ENCODE measurements around the gene MIOX.

The MIOX gene

DNA sequence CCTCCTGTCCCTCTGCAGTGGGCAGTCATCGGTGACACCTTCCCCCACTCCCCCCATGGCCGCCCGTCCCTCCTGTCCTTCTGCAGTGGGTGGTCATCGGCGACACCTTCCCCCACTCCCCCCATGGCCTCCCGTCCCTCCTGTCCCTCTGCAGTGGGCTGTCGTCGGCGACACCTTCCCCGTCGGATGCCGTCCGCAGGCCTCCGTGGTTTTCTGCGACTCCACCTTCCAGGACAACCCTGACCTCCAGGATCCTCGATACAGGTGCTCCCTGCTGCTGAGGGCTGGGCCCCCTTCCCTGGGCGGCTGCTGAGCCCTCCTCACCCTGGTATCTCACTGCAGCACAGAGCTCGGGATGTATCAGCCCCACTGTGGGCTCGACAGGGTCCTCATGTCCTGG lies 2.2 kb downstream of the MIOX start:
- Histone ChIP-seq H3K36me3 (ENCODE audit: control insufficient read depth, insufficient read depth, low read length) (no peaks in the 10 kb centered on the region), H3K4me3 (replicated peaks; ENCODE audit: low read depth, low read length) (no peak overlapping the region)

DNA sequence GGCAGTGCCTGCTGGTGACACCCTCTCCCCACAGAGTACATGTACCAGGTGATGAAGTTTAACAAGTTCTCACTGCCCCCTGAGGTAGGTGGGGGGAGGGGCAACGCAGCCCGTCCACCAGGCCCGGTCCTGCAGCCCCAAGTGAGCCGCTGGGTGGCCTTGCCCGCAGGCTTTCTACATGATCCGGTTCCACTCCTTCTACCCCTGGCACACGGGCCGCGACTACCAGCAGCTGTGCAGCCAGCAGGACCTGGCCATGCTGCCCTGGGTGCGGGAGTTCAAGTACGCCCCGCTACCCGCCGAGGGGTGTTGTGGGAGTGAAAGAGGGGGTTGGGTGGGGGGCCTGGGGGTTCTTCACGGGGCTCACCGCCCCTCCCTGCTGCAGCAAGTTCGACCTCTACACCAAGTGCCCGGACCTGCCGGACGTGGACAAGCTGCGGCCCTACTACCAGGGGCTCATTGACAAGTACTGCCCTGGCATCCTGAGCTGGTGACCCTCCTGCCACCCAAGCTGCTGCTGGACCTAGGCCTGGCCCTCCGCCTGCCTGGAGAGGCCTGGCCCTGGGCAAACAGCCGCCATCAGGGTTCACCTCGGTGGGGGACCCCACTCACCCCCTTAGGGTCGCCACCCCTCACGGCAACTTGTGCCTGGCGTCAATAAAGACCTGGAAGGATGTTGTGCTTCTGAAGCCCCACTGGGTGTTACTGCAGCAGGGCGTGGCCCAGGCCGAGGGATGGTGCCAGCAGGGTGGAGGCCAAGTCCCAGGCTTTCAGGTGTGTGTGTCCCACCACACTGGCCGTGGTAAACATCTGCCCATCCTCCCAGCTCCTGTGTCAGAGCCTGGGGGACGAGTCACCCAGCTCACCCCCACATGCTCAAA lies 2.9 kb downstream of the MIOX start:
- H3K4me3 ChIP-seq (replicated peaks; ENCODE audit: low read depth, low read length): no peak overlapping the region

More for the DNA sequence above, 2.2 kb downstream of the MIOX start:
- no peaks in the 10 kb centered on the region for H3K27me3 ChIP-seq (replicated peaks; ENCODE audit: control insufficient read depth, insufficient read depth, low read length)
- no peak for DNase-seq (ENCODE audit: extremely low read depth, insufficient read length)
- TF ChIP-seq, protein P1, sequence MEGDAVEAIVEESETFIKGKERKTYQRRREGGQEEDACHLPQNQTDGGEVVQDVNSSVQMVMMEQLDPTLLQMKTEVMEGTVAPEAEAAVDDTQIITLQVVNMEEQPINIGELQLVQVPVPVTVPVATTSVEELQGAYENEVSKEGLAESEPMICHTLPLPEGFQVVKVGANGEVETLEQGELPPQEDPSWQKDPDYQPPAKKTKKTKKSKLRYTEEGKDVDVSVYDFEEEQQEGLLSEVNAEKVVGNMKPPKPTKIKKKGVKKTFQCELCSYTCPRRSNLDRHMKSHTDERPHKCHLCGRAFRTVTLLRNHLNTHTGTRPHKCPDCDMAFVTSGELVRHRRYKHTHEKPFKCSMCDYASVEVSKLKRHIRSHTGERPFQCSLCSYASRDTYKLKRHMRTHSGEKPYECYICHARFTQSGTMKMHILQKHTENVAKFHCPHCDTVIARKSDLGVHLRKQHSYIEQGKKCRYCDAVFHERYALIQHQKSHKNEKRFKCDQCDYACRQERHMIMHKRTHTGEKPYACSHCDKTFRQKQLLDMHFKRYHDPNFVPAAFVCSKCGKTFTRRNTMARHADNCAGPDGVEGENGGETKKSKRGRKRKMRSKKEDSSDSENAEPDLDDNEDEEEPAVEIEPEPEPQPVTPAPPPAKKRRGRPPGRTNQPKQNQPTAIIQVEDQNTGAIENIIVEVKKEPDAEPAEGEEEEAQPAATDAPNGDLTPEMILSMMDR (IDR thresholded peaks at IDR 0.05; ENCODE audit: insufficient read depth, low read length, poor library complexity, severe bottlenecking): no peak

DNA sequence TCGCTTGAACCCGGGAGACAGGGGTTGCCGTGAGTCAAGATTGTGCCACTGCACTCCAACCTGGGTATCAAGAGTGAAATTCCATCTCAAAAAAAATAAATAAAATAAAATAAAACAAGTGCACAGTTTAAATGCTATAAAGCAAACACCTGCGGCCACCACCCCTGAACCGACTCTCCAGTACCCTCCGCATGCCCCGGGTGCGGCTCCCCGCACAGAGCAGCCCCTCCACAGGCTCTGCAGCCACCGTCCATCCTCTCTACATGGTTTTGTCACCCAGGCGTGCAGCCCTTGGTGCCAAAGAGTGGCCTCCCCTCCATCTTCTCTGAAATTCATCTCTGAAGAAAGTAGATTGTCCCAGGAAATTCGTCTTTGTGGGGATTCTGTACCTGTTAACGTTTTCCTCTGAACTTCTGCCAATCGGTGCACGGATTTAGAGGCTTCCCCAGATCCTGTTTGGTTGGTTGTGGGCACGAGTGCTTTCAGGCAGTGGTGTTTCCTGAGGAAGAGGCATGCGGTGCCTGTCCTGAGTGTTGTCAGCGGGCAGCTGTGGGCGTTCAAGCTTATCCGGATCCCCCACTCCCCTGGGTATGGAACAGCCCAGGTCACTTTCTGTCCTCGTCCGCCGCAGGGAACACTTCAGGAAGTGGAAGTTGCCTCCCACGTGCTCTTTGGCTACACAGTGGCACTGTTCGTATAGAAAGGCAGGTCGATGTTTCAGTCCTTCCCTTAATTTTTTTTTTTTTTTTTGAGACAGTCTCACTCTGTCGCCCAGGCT lies 4.1 kb downstream of the MIOX start:
- Histone ChIP-seq H3K27me3 (replicated peaks; ENCODE audit: control insufficient read depth, insufficient read depth, low read length) (no peaks in the 10 kb centered on the region), H3K4me3 (replicated peaks; ENCODE audit: low read depth, low read length) (no peak overlapping the region), H3K36me3 (ENCODE audit: control insufficient read depth, insufficient read depth, low read length) (no peaks in the 10 kb centered on the region)
- DNase-seq (ENCODE audit: extremely low read depth, insufficient read length): no peak
- TF ChIP-seq, protein P1 (IDR thresholded peaks at IDR 0.05; ENCODE audit: insufficient read depth, low read length, poor library complexity, severe bottlenecking): no peak

More for the DNA sequence above, 2.9 kb downstream of the MIOX start:
- DNase-seq (ENCODE audit: extremely low read depth, insufficient read length): no peak
- TF ChIP-seq, protein P1 (IDR thresholded peaks at IDR 0.05; ENCODE audit: insufficient read depth, low read length, poor library complexity, severe bottlenecking): no peak
- no peaks in the 10 kb centered on the region for H3K36me3 ChIP-seq (ENCODE audit: control insufficient read depth, insufficient read depth, low read length)
- H3K27me3 ChIP-seq (replicated peaks; ENCODE audit: control insufficient read depth, insufficient read depth, low read length): no peaks in the 10 kb centered on the region

DNA sequence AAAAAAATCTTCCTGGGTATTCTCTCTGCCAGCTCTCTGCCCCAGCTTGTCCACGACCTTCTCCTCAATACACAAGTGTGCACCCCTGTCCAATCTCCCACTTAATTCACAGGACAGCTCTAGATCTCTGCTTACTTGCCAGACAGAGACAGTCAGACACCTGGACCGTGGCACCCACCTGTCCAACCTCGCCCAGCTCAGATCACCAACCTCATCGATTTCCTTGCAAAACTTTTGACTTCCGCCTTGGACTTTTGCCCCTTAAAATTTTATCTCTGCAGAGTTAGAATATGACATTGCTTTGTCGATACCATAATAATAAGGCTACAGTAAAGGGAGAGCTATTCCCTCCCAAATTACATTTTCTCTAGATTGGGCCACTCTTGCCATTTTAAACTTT lies 10.4 kb downstream of the MIOX start:
- Histone ChIP-seq H3K27me3 (replicated peaks; ENCODE audit: control insufficient read depth, insufficient read depth, low read length) (no peaks in the 10 kb centered on the region), H3K4me3 (replicated peaks; ENCODE audit: low read depth, low read length) (no peak overlapping the region), H3K36me3 (ENCODE audit: control insufficient read depth, insufficient read depth, low read length) (no peaks in the 10 kb centered on the region)
- no peak for DNase-seq (ENCODE audit: extremely low read depth, insufficient read length)
- TF ChIP-seq, protein P1 (IDR thresholded peaks at IDR 0.05; ENCODE audit: insufficient read depth, low read length, poor library complexity, severe bottlenecking): no peak

DNA sequence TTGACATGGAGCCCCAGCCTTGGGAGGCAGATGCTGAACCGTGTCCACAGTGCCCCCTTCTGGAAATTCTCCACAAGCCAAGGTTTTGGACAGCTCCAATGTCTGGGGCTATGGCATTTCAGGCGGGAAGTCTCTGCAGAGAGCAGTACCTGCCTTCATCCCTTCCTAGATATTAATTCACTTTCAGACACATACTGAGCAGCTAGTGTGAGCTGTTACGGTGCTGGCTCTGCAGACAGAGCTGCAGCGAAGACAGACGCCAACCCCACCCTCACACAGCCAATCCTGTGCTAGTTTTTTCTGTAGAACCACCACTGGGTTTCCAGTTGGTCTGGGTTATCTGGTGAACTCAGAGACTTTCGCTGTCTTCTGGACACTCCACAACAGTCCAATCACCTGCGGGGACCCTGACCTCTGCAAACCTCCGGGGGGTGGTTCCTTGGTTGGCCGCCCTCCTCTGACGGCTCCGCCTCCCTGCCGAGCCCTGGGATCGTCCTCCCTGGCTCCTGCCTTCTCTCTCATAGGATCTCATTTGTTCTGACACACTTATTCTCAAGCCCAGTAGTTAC lies 11.7 kb downstream of the MIOX start:
- TF ChIP-seq, protein P1 (IDR thresholded peaks at IDR 0.05; ENCODE audit: insufficient read depth, low read length, poor library complexity, severe bottlenecking): peak; percentile 72
- DNase-seq (ENCODE audit: extremely low read depth, insufficient read length): no peak
- Histone ChIP-seq H3K27me3 (replicated peaks; ENCODE audit: control insufficient read depth, insufficient read depth, low read length) (no peaks in the 10 kb centered on the region), H3K36me3 (ENCODE audit: control insufficient read depth, insufficient read depth, low read length) (peaks cover 7% of the 10 kb centered on the region), H3K4me3 (replicated peaks; ENCODE audit: low read depth, low read length) (no peak overlapping the region)

Data from GM06990 (cell line).